ENCODE results near the gene SNRPA1. TPM values are rescaled to one million over a fixed set of nuclear protein-coding genes. Genes with fewer than 3 reads are reported as not detected.

The SNRPA1 gene
- total and polyA plus RNA-seq, 9 of the 15 experiments (the other 6 are each of a cell fraction or from before 2014, with no cell fraction given): 62.7 to 245 (median 189) TPM

DNA sequence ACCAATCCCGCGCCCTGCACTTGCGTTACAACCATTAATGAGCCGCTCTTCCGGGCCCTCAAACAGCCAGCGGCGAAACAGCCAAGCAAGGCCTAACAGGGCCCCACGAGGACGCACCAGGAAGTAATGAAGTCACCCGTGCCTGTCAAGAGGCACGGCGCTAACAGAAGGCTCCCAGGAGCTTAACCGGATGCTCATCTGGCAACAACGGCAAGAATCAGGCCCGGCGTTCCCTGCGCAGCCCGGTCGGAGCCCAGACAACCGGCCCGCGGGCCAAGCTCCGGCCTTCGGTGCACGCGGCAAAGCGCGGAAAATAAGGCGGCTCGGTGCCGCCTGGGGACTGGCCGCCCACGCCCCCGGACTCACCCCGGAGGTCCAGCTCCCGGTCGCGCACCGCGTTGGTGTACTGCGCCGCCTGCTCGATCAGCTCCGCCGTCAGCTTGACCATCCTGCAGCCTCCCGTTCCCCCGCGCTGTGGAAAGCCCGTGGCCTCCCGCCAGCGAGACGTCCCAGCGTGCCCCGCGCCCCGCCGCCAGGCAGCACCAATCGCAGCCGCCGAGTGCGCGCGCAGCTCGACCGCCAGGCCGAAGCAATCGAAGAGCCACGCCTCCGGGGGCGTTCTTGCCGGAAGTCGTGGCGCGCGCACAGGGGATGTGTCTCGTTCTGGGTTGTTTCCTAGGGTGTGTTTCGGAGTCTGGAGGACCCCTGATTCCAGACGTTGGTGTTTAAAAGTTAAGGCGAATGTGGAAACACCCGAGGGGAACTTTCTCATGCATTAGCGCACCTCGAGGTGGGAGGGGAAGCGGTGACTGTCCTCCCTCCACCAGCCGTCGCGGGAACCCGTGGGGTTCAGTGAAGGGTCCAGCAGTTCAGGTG, at the start of gene SNRPA1 (continued):
- no peak for TF ChIP-seq ZNF436 (CRISPR knock-in tag; IDR thresholded peaks at IDR 0.05)
- no peak for TF ChIP-seq SMC3 (conservative IDR thresholded peaks at IDR 0.05; ENCODE audit: insufficient read depth, low read depth, low read length)
- peak; percentile 99 for TF ChIP-seq RBFOX2 (IDR thresholded peaks at IDR 0.05; ENCODE audit: low read depth, low read length)
- no peak for TF ChIP-seq TEAD2 (tag; IDR thresholded peaks at IDR 0.05)
- TF ChIP-seq, protein P1, sequence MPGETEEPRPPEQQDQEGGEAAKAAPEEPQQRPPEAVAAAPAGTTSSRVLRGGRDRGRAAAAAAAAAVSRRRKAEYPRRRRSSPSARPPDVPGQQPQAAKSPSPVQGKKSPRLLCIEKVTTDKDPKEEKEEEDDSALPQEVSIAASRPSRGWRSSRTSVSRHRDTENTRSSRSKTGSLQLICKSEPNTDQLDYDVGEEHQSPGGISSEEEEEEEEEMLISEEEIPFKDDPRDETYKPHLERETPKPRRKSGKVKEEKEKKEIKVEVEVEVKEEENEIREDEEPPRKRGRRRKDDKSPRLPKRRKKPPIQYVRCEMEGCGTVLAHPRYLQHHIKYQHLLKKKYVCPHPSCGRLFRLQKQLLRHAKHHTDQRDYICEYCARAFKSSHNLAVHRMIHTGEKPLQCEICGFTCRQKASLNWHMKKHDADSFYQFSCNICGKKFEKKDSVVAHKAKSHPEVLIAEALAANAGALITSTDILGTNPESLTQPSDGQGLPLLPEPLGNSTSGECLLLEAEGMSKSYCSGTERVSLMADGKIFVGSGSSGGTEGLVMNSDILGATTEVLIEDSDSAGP (CRISPR knock-in tag; IDR thresholded peaks at IDR 0.05): 0 out of 2 replicates have a peak, but pooled peaks have one; percentile 53
- no peak for TF ChIP-seq ZNF23 (CRISPR knock-in tag; IDR thresholded peaks at IDR 0.05)
- TF ChIP-seq, protein P2, sequence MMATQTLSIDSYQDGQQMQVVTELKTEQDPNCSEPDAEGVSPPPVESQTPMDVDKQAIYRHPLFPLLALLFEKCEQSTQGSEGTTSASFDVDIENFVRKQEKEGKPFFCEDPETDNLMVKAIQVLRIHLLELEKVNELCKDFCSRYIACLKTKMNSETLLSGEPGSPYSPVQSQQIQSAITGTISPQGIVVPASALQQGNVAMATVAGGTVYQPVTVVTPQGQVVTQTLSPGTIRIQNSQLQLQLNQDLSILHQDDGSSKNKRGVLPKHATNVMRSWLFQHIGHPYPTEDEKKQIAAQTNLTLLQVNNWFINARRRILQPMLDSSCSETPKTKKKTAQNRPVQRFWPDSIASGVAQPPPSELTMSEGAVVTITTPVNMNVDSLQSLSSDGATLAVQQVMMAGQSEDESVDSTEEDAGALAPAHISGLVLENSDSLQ (IDR thresholded peaks at IDR 0.05): no peak
- TF ChIP-seq HDAC2 (IDR thresholded peaks at IDR 0.05): peak; percentile 64
- TF ChIP-seq, protein P3, sequence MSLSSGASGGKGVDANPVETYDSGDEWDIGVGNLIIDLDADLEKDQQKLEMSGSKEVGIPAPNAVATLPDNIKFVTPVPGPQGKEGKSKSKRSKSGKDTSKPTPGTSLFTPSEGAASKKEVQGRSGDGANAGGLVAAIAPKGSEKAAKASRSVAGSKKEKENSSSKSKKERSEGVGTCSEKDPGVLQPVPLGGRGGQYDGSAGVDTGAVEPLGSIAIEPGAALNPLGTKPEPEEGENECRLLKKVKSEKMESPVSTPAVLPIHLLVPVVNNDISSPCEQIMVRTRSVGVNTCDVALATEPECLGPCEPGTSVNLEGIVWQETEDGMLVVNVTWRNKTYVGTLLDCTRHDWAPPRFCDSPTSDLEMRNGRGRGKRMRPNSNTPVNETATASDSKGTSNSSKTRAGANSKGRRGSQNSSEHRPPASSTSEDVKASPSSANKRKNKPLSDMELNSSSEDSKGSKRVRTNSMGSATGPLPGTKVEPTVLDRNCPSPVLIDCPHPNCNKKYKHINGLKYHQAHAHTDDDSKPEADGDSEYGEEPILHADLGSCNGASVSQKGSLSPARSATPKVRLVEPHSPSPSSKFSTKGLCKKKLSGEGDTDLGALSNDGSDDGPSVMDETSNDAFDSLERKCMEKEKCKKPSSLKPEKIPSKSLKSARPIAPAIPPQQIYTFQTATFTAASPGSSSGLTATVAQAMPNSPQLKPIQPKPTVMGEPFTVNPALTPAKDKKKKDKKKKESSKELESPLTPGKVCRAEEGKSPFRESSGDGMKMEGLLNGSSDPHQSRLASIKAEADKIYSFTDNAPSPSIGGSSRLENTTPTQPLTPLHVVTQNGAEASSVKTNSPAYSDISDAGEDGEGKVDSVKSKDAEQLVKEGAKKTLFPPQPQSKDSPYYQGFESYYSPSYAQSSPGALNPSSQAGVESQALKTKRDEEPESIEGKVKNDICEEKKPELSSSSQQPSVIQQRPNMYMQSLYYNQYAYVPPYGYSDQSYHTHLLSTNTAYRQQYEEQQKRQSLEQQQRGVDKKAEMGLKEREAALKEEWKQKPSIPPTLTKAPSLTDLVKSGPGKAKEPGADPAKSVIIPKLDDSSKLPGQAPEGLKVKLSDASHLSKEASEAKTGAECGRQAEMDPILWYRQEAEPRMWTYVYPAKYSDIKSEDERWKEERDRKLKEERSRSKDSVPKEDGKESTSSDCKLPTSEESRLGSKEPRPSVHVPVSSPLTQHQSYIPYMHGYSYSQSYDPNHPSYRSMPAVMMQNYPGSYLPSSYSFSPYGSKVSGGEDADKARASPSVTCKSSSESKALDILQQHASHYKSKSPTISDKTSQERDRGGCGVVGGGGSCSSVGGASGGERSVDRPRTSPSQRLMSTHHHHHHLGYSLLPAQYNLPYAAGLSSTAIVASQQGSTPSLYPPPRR (CRISPR knock-in tag; IDR thresholded peaks at IDR 0.05; ENCODE audit: borderline replicate concordance): peak; percentile 88; the same call in 1 of the 2 replicates
- TF ChIP-seq, protein P4, sequence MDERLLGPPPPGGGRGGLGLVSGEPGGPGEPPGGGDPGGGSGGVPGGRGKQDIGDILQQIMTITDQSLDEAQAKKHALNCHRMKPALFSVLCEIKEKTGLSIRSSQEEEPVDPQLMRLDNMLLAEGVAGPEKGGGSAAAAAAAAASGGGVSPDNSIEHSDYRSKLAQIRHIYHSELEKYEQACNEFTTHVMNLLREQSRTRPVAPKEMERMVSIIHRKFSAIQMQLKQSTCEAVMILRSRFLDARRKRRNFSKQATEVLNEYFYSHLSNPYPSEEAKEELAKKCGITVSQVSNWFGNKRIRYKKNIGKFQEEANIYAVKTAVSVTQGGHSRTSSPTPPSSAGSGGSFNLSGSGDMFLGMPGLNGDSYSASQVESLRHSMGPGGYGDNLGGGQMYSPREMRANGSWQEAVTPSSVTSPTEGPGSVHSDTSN (CRISPR knock-in tag; IDR thresholded peaks at IDR 0.05; ENCODE audit: low read depth): no peak
- TF ChIP-seq, protein P4 (tag; conservative IDR thresholded peaks at IDR 0.05; ENCODE audit: low read depth): no peak
- no peak for TF ChIP-seq ESRRB (CRISPR knock-in tag; IDR thresholded peaks at IDR 0.05; ENCODE audit: borderline replicate concordance)
- TF ChIP-seq POLR2H (tag; IDR thresholded peaks at IDR 0.05; ENCODE audit: low read depth): peak; percentile 74
- no peak for TF ChIP-seq PHB (CRISPR knock-in tag; IDR thresholded peaks at IDR 0.05)
- TF ChIP-seq, protein P5, sequence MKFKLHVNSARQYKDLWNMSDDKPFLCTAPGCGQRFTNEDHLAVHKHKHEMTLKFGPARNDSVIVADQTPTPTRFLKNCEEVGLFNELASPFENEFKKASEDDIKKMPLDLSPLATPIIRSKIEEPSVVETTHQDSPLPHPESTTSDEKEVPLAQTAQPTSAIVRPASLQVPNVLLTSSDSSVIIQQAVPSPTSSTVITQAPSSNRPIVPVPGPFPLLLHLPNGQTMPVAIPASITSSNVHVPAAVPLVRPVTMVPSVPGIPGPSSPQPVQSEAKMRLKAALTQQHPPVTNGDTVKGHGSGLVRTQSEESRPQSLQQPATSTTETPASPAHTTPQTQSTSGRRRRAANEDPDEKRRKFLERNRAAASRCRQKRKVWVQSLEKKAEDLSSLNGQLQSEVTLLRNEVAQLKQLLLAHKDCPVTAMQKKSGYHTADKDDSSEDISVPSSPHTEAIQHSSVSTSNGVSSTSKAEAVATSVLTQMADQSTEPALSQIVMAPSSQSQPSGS (CRISPR knock-in tag; IDR thresholded peaks at IDR 0.05): no peak

All from K562 (cell line).